Measurements from ENCODE around the gene CCDC92B.

CCDC92B gene

GRCh38 chr17:2735896-2736295, 13.6 kb downstream of the CCDC92B start:
- ATAC-seq, result no peak
- TF ChIP-seq RARB (CRISPR knock-in tag; IDR thresholded peaks at IDR 0.05) (no peak), CREB5 (CRISPR knock-in tag; IDR thresholded peaks at IDR 0.05; ENCODE audit: low read depth) (no peak), SNAI2 (CRISPR knock-in tag; IDR thresholded peaks at IDR 0.05) (no peak), POU6F1 (CRISPR knock-in tag; IDR thresholded peaks at IDR 0.05; ENCODE audit: borderline replicate concordance, low read depth) (no peak), ZFP30 (CRISPR knock-in tag; IDR thresholded peaks at IDR 0.05) (no peak), PATZ1 (CRISPR knock-in tag; IDR thresholded peaks at IDR 0.05; ENCODE audit: borderline replicate concordance) (no peak), PPARA (CRISPR knock-in tag; IDR thresholded peaks at IDR 0.05; ENCODE audit: borderline replicate concordance) (no peak), CSRNP3 (CRISPR knock-in tag; IDR thresholded peaks at IDR 0.05) (no peak), ARNTL (CRISPR knock-in tag; IDR thresholded peaks at IDR 0.05; ENCODE audit: borderline replicate concordance, low read depth) (no peak), ZNF8 (CRISPR knock-in tag; IDR thresholded peaks at IDR 0.05) (no peak), ESRRG (CRISPR knock-in tag; IDR thresholded peaks at IDR 0.05) (no peak), ZNF565 (CRISPR knock-in tag; conservative IDR thresholded peaks at IDR 0.05; ENCODE audit: low read depth) (no peak), OSR1 (CRISPR knock-in tag; IDR thresholded peaks at IDR 0.05) (no peak), ZFP3 (CRISPR knock-in tag; IDR thresholded peaks at IDR 0.05) (no peak)

- TF ChIP-seq BACH2 (CRISPR knock-in tag; IDR thresholded peaks at IDR 0.05; ENCODE audit: borderline replicate concordance), result no peak
- TF ChIP-seq ISL1 (CRISPR knock-in tag; IDR thresholded peaks at IDR 0.05), result no peak
- no peak for ATAC-seq
Observed at GRCh38 chr17:2734939-2735338, 14.5 kb downstream of the CCDC92B start.

GRCh38 chr17:2731807-2732206, 17.6 kb downstream of the CCDC92B start:
- no peak for ATAC-seq
- TF ChIP-seq ISL1 (CRISPR knock-in tag; IDR thresholded peaks at IDR 0.05) (no peak), TCF4 (CRISPR knock-in tag; IDR thresholded peaks at IDR 0.05; ENCODE audit: borderline replicate concordance) (no peak), ESRRG (CRISPR knock-in tag; IDR thresholded peaks at IDR 0.05) (no peak), ZFP30 (CRISPR knock-in tag; IDR thresholded peaks at IDR 0.05) (no peak), ZNF70 (CRISPR knock-in tag; IDR thresholded peaks at IDR 0.05) (no peak), ZNF8 (CRISPR knock-in tag; IDR thresholded peaks at IDR 0.05) (no peak), PATZ1 (CRISPR knock-in tag; IDR thresholded peaks at IDR 0.05; ENCODE audit: borderline replicate concordance) (no peak), ZC3H10 (CRISPR knock-in tag; IDR thresholded peaks at IDR 0.05) (no peak), ARNTL (CRISPR knock-in tag; IDR thresholded peaks at IDR 0.05; ENCODE audit: borderline replicate concordance, low read depth) (no peak), GLIS3 (CRISPR knock-in tag; IDR thresholded peaks at IDR 0.05) (no peak), TOX (CRISPR knock-in tag; IDR thresholded peaks at IDR 0.05; ENCODE audit: borderline replicate concordance) (no peak), POU6F1 (CRISPR knock-in tag; IDR thresholded peaks at IDR 0.05; ENCODE audit: borderline replicate concordance, low read depth) (no peak)

Measured in SK-N-SH treated with all-trans-retinoic acid at 6 μM for 48 hours (cell line).